Fibroblast of skin of left quadriceps (primary cell): ENCODE results near the gene IPO8.
"Not testable (repeated sequence)": the region's sequence is repeated elsewhere in the genome, so short reads cannot be mapped to it uniquely, and the experiment has no call there.

Experiments
- DNase-seq, 2 experiments: peaks; one replicate each; pipeline ENCODE4 v3.0.0-alpha.2; 2013; ENCODE audit warnings: low read depth in 2 of 2

IPO8 gene

GRCh38 chr12:30610718-30611117 lies 85.0 kb downstream of the IPO8 start:
- DNase-seq, result no peak

GRCh38 chr12:30609819-30610218 lies 85.8 kb downstream of the IPO8 start:
- DNase-seq, result not testable (repeated sequence)

GRCh38 chr12:30604302-30604701 lies 91.4 kb downstream of the IPO8 start:
- DNase-seq, result not testable (repeated sequence)

GRCh38 chr12:30603129-30603528 lies 92.5 kb downstream of the IPO8 start:
- no peak for DNase-seq

- no peak for DNase-seq
Measured at GRCh38 chr12:30602678-30603077, 93.0 kb downstream of the IPO8 start.

DNA sequence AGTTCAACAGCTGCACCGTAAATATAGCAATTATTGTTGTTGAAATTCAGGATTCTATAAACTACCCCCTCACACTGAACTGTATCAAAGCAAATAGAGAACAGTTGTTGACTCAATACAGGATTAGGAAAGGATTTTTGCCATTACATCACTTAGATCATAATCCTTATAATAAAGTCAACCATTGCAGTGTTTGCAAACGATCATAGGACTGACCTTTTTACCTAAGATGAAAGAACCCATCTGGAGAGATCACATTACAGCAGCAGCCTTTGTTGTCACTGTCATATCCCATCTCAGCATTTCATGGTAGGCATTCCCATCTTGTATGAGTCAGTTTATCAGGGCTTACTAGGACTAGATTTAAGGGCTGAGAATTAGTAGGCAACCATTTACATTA lies 96.1 kb downstream of the IPO8 start:
- no peak for DNase-seq

DNA sequence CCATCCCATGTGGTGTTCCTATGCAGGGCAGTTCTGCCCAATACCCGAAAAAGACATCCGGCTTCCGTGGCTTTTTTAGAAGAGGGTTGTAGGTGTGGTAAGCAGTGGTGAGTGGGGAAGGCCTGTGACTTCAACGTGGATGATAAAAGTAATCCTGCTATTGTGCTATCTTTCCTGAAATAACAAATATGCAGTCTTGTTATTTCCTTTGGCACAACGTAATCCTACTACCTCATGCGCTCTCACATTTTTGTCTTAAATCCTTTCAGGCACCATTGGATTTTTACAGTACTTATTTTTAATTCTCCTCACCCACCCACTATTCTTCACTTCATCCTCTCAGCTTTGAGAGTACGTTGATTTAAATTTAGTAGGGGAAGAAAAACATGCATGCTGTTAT lies 96.8 kb downstream of the IPO8 start:
- DNase-seq, result no peak

GRCh38 chr12:30595742-30596141 lies 99.9 kb downstream of the IPO8 start:
- DNase-seq, result no peak

DNA sequence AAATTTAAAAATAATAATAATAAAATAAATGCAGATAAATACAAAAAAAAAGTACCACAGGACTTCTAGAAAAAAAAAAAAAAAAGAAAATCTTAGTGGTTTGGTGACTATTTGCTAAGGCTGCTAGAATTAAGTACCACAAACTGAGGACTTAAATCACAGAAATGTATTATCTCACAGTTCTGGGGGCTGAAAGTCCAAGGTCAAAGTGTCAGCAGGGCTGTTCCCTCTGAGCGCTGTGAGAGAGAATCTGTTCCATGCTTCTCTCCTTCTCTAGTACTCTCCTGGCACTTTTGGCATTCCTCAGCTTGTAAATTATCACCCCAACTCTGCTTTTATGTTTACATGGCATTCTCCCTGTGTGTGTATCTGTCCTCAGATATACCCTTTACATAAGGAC lies 101.2 kb downstream of the IPO8 start:
- DNase-seq, result no peak

GRCh38 chr12:30588572-30588971 lies 107.1 kb downstream of the IPO8 start:
- not testable (repeated sequence) for DNase-seq

DNA sequence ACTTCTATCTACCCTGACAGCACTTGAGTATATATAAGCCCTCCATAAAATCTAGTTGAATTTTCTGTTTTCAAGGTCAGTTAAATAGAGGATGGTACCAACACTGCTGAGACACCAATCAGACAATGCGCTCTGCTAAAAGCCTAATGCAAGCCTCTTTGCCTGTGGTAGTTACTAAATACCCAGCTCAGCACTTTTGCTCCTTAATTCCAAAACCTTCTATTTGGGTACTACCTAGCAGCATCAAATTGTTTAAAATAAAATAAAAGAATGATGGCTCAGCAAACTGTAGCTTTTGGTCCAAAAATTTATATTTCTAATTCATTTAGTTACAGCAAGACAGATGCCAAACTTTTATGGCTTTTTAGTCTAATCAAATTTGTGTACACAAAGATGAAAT lies 107.9 kb downstream of the IPO8 start:
- no peak for DNase-seq

- no peak for DNase-seq
Measured at GRCh38 chr12:30585877-30586276, 109.8 kb downstream of the IPO8 start.

DNA sequence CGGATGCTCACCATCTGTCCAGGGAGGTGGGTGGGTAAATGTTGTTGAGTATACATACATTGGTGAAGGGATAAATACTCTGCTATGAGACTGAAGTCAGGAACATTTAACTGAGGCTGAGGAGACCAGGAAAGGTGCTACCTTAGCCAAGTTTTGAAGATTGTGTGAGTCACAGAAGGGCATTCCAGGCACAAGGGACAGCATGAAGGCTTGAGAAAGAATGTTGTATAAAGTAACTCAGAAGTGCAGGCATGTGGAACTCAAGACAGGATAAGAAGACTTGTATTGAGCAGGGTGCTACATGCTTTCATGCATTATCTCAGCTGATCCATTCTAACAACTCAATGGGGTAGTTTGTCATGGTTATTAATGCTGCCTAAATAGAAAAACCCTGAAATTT lies 112.7 kb downstream of the IPO8 start:
- DNase-seq, result no peak

DNA sequence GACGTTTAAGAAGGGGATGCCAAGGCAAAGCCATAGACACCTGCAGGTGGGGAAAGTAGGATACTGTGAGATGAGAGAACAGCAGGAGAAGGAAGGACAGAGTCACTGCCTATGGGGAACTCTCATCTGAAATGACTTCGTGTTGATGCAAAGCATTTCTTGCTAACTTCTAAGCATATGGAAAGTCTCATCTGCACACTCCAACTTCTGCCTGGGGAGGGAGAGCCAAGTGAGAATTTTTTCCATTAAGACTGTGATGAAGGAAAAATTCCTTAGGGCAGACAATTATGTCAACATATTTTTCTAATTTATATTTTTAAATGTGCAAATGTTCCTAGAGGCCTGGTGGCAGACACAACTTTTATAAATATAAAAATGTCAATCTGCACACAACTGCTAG lies 115.3 kb downstream of the IPO8 start:
- no peak for DNase-seq
